Parathyroid adenoma (tissue), 2 donors: Measurements from ENCODE around the gene C11orf24.

Experiments used
- H2AFZ ChIP-seq: fragments of 300-600 bp; sonication (generic); one replicate; pipeline ENCODE4 v1.7.0; 2017; ENCODE audit warnings: antibody characterized with exemption, mild to moderate bottlenecking
- H3K27ac ChIP-seq: fragments of 300-600 bp; sonication (generic); one replicate; pipeline ENCODE4 v1.7.0; 2017
- H3K27me3 ChIP-seq: fragments of 300-600 bp; sonication (generic); one replicate; pipeline ENCODE4 v1.7.0; 2017; ENCODE audit warnings: low read length; ENCODE audit not compliant: control insufficient read depth, insufficient read depth
- H3K36me3 ChIP-seq: fragments of 300-600 bp; sonication (generic); one replicate; pipeline ENCODE4 v1.7.0; 2017; ENCODE audit warnings: low read length; ENCODE audit not compliant: control insufficient read depth, insufficient read depth
- H3K4me1 ChIP-seq: fragments of 300-600 bp; sonication (generic); one replicate; pipeline ENCODE4 v1.7.0; 2017; ENCODE audit warnings: control low read depth
- H3K4me2 ChIP-seq: fragments of 300-600 bp; sonication (generic); one replicate; pipeline ENCODE4 v1.7.0; 2017; ENCODE audit warnings: low read length
- H3K4me3 ChIP-seq: fragments of 300-600 bp; sonication (generic); one replicate; pipeline ENCODE4 v1.7.0; 2017; ENCODE audit warnings: low read depth, low read length
- H3K79me2 ChIP-seq: fragments of 300-600 bp; sonication (generic); one replicate; pipeline ENCODE4 v1.7.0; 2017; ENCODE audit warnings: control low read depth
- H3K9ac ChIP-seq: fragments of 300-600 bp; sonication (generic); one replicate; pipeline ENCODE4 v1.7.0; 2017; ENCODE audit warnings: mild to moderate bottlenecking
- H3K9me3 ChIP-seq: fragments of 300-600 bp; sonication (generic); one replicate; pipeline ENCODE4 v1.7.0; 2017; ENCODE audit warnings: low read length; ENCODE audit not compliant: control insufficient read depth
- CTCF ChIP-seq: fragments of 300-600 bp; sonication (generic); IDR thresholded peaks from one replicate; pipeline ENCODE4 v1.7.0; 2017; ENCODE audit warnings: antibody characterized with exemption, mild to moderate bottlenecking
- donor health status: primary hyperparathyroidism.

The C11orf24 gene

GRCh38 chr11:68221406-68221805 is 50.4 kb downstream of the C11orf24 start:
- no peak for TF ChIP-seq CTCF
- H3K27ac ChIP-seq, result no peak overlapping the region
- no peaks in the 10 kb centered on the region for H3K79me2 ChIP-seq
- no peak overlapping the region for H3K4me2 ChIP-seq
- H3K4me3 ChIP-seq, result no peak overlapping the region
- no peaks in the 10 kb centered on the region for H3K36me3 ChIP-seq
- no peaks in the 10 kb centered on the region for H3K4me1 ChIP-seq
- no peaks in the 10 kb centered on the region for H3K9me3 ChIP-seq
- H3K27me3 ChIP-seq, result no peaks in the 10 kb centered on the region
- H3K9ac ChIP-seq, result no peak overlapping the region
- no peak overlapping the region for H2AFZ ChIP-seq

GRCh38 chr11:68216171-68216938 is 55.4 kb downstream of the C11orf24 start:
- Histone ChIP-seq H3K4me2 (no peak overlapping the region), H3K27me3 (no peaks in the 10 kb centered on the region), H3K4me3 (no peak overlapping the region), H3K9ac (no peak overlapping the region), H3K79me2 (peaks cover 4% of the 10 kb centered on the region), H3K9me3 (no peaks in the 10 kb centered on the region), H2AFZ (peak overlapping the region; percentile 66), H3K27ac (no peak overlapping the region), H3K36me3 (no peaks in the 10 kb centered on the region), H3K4me1 (peaks cover 2% of the 10 kb centered on the region)
- no peak for TF ChIP-seq CTCF

GRCh38 chr11:68215524-68216170 is 56.1 kb downstream of the C11orf24 start:
- H3K9ac ChIP-seq, result no peak overlapping the region
- TF ChIP-seq CTCF, result no peak
- H3K79me2 ChIP-seq, result peaks cover 4% of the 10 kb centered on the region
- peak overlapping the region; percentile 66 for H2AFZ ChIP-seq
- H3K4me1 ChIP-seq, result peaks cover 2% of the 10 kb centered on the region
- H3K9me3 ChIP-seq, result no peaks in the 10 kb centered on the region
- no peaks in the 10 kb centered on the region for H3K27me3 ChIP-seq
- no peak overlapping the region for H3K4me3 ChIP-seq
- H3K4me2 ChIP-seq, result no peak overlapping the region
- no peaks in the 10 kb centered on the region for H3K36me3 ChIP-seq
- no peak overlapping the region for H3K27ac ChIP-seq

GRCh38 chr11:68215087-68215445 is 56.7 kb downstream of the C11orf24 start:
- no peak overlapping the region for H2AFZ ChIP-seq
- H3K4me2 ChIP-seq, result no peak overlapping the region
- H3K4me1 ChIP-seq, result peaks cover 2% of the 10 kb centered on the region
- H3K9me3 ChIP-seq, result no peaks in the 10 kb centered on the region
- no peak overlapping the region for H3K4me3 ChIP-seq
- H3K36me3 ChIP-seq, result no peaks in the 10 kb centered on the region
- peaks cover 4% of the 10 kb centered on the region for H3K79me2 ChIP-seq
- no peak for TF ChIP-seq CTCF
- no peak overlapping the region for H3K27ac ChIP-seq
- H3K9ac ChIP-seq, result no peak overlapping the region
- H3K27me3 ChIP-seq, result no peaks in the 10 kb centered on the region
